Panc1 (cell line): ENCODE measurements around the gene CSMD2. TPM values are rescaled to one million over a fixed set of nuclear protein-coding genes. Genes with fewer than 3 reads are reported as not detected.

Source experiments
- ATAC-seq: fragments of 200-7000 bp; cut with Tn5 transposase; 2 replicates; pipeline ENCODE4 v1.9.1; 2020; ENCODE audit warnings: mild to moderate bottlenecking, moderate library complexity
- BruUV-seq: library from RNA; stranded (reverse); fragments of 400-500 nt; replicated peaks from 2 replicates; lab custom pipeline; 2021; lab: Mats Ljungman, UMichigan
- CTCF ChIA-PET: fragments of 300-600 bp; sonication (Branson Sonifier 250); formaldehyde crosslinking; loops from one replicate; lab custom pipeline; 2022; ENCODE audit warnings: antibody characterized with exemption; lab: Charles Lee
- POLR2A ChIA-PET: fragments of 300-600 bp; sonication (Branson Sonifier 250); formaldehyde crosslinking; loops from one replicate; lab custom pipeline; 2022; ENCODE audit warnings: antibody characterized with exemption; lab: Charles Lee
- DNase-seq: peaks from one replicate; pipeline ENCODE4 v3.0.0-alpha.2; 2010; ENCODE audit warnings: low read depth, low spot score
- H3K27ac ChIP-seq: 2 replicates; pipeline ENCODE4 v1.5.1; 2011; ENCODE audit warnings: mild to moderate bottlenecking, low read length, inconsistent platforms
- H3K27me3 ChIP-seq: fragments of 200-500 bp; sonication (Bioruptor generic); 2 replicates; pipeline ENCODE4 v1.6.0; 2014; ENCODE audit warnings: low read length, inconsistent platforms; ENCODE audit not compliant: control insufficient read depth, insufficient read depth
- H3K36me3 ChIP-seq: fragments of 200-500 bp; sonication (Bioruptor generic); 2 replicates; pipeline ENCODE4 v1.5.1; 2014; ENCODE audit warnings: inconsistent platforms, mild to moderate bottlenecking, low read length, moderate library complexity; ENCODE audit not compliant: control insufficient read depth, insufficient read depth
- H3K4me1 ChIP-seq: 2 replicates; pipeline ENCODE4 v1.5.1; 2011; ENCODE audit warnings: inconsistent platforms, mild to moderate bottlenecking, low read length, moderate library complexity; ENCODE audit not compliant: control insufficient read depth, insufficient read depth
- H3K4me3 ChIP-seq, 2 experiments: 2 replicates each; pipeline ENCODE4 v1.5.1; 2011 to 2012; ENCODE audit warnings: low read depth in 2 of 2, low read length in 2 of 2, mild to moderate bottlenecking in 2 of 2, inconsistent platforms in 1 of 2, moderate library complexity in 1 of 2
- H3K9me3 ChIP-seq: fragments of 200-500 bp; sonication (Bioruptor generic); 2 replicates; pipeline ENCODE4 v1.5.1; 2014; ENCODE audit warnings: low read depth, mild to moderate bottlenecking, inconsistent platforms, low read length, moderate library complexity; ENCODE audit not compliant: control insufficient read depth, insufficient read depth
- POLR2AphosphoS5 ChIP-seq: IDR thresholded peaks from 2 replicates; pipeline ENCODE4 v1.6.1; 2012; ENCODE audit warnings: mild to moderate bottlenecking, low read depth, low read length, moderate library complexity
- REST ChIP-seq, 2 experiments: IDR thresholded peaks; 2 replicates each; pipeline ENCODE4 v1.6.1; 2011 to 2012; ENCODE audit warnings: low read depth in 2 of 2, control low read depth in 1 of 2, low read length in 1 of 2, mild to moderate bottlenecking in 1 of 2, moderate library complexity in 1 of 2; ENCODE audit not compliant: insufficient read depth in 1 of 2
- SIN3A ChIP-seq: IDR thresholded peaks from 2 replicates; pipeline ENCODE4 v1.6.1; 2012; ENCODE audit warnings: low read depth, mild to moderate bottlenecking, low read length, moderate library complexity, borderline replicate concordance; ENCODE audit not compliant: insufficient read depth
- TCF7L2 ChIP-seq: IDR thresholded peaks from 2 replicates; pipeline ENCODE4 v1.6.1; 2011; ENCODE audit warnings: mild to moderate bottlenecking, low read depth, low read length, inconsistent platforms
- in situ Hi-C: cut with HindIII; loops from 2 replicates; pipeline ENCODE4 v1.10.0; 2016; ENCODE audit warnings: low sequenced_read_pairs, low pct_unique_long_range_greater_than_20kb
- intact Hi-C: fragments of 100-400 bp; cut with micrococcal nuclease; formaldehyde crosslinking; loops from one replicate; pipeline ENCODE4 v1.10.0; 2022; ENCODE audit not compliant: unreplicated experiment
- total RNA-seq: library from RNA; stranded (reverse); gene quantifications from one replicate; pipeline ENCODE4 v1.2.1, GENCODE V29; 2021; ENCODE audit not compliant: unreplicated experiment
- TF ChIP-seq, protein P1 (sequence below): fragments of 450-650 bp; IDR thresholded peaks from 2 replicates; pipeline ENCODE4 v1.5.1; 2017; ENCODE audit warnings: mild to moderate bottlenecking

The CSMD2 gene
- total RNA-seq, 1 experiment from 2014 or later = not detected

DNA sequence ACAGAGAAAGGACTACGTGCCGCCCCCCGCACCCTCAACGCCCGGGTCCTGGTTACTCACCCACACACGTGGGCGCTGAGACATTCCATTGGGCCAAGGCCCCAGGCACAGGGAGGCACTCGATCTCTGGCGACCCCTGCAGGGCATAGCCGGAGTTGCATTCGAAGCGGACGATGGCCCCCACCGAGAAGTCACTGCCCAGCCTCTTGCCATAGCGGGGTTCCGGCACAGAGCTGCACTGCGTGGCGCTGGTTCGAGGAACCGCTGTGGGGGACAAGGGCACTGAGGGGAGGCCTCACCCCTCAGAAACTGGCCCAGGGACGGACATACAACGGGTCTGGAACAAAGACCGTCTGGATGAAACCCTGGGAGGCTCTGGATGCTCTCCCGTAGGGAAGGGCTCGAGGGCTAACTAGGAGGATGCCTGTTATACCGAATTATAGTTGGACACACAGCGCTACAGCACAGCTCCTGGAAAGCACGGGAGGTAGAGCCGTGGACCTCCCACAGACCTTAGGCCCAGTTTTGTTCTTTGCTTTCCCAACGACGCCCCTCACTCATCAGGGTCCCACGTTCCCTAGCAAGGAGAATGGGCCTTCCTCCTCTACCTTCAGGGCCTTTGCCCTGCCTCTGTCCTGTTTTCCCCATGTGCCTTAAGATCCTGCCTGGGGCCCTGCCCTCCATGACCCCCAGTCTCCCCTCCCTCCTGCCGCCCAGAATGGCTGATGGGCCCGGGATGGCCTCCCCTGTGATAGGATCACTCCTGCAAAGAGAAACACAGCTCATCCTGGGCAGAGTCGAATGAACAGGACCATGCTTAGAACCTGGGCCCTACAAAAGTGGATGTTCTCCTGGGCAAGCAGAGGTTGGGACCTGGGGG, 539.8 kb downstream of the CSMD2 start:
- intact Hi-C loops = no loop called here
- H3K4me3 ChIP-seq = no peak overlapping the region
- no peak overlapping the region for H3K27ac ChIP-seq
- H3K36me3 ChIP-seq = no peaks in the 10 kb centered on the region
- in situ Hi-C loops = no loop called here
- H3K27me3 ChIP-seq = peaks cover 14% of the 10 kb centered on the region
- DNase-seq (no peak), ATAC-seq (no peak)
- BruUV-seq = no TSS peak
- H3K9me3 ChIP-seq = no peaks in the 10 kb centered on the region
- ChIA-PET CTCF (no interaction called here), POLR2A (no interaction called here)
- TF ChIP-seq SIN3A (no peak), POLR2AphosphoS5 (no peak), REST (IDR thresholded peaks at IDR 0.05; ENCODE audit: insufficient read depth in 1 of 2, low read depth in 2 of 2, low read length in 1 of 2) (no peak)
- TF ChIP-seq, protein P1, sequence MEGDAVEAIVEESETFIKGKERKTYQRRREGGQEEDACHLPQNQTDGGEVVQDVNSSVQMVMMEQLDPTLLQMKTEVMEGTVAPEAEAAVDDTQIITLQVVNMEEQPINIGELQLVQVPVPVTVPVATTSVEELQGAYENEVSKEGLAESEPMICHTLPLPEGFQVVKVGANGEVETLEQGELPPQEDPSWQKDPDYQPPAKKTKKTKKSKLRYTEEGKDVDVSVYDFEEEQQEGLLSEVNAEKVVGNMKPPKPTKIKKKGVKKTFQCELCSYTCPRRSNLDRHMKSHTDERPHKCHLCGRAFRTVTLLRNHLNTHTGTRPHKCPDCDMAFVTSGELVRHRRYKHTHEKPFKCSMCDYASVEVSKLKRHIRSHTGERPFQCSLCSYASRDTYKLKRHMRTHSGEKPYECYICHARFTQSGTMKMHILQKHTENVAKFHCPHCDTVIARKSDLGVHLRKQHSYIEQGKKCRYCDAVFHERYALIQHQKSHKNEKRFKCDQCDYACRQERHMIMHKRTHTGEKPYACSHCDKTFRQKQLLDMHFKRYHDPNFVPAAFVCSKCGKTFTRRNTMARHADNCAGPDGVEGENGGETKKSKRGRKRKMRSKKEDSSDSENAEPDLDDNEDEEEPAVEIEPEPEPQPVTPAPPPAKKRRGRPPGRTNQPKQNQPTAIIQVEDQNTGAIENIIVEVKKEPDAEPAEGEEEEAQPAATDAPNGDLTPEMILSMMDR = peak; percentile 75
- no peaks in the 10 kb centered on the region for H3K4me1 ChIP-seq

DNA sequence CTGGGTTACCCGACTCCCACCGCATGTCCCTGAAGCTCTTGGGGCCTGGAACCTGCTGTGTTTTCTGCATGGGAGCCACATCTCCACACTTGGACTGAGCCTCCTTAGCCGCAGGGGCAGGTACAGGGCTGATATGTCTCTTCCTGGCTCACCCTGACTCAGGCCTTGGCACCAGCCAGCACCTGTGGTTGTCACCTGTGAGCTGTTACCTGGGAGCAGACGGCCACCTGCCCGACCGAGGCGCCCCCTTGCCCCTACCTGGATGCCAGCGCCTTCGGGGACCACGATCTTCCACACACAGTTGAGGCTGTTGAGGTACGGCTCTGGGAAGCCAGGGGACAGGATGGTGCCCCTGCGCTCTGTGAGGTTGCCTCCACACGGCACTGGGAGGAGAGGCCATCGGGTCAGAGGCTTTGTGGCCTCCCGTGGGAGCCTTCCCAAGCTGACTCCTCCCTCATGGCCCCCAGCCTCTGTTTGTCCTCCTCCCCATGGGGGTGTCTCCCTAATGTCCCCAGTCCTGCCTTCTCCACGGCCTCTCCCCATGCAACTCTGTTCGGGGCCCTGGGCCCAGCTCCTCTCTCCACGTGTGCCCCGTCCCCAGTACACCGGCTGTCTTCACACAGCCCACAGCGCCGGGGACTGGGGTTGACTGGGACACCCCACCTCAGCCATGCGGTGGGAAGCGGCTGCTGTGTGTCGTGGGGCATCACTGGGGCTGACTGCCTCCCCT, 540.6 kb downstream of the CSMD2 start:
- no peaks in the 10 kb centered on the region for H3K36me3 ChIP-seq
- peaks cover 18% of the 10 kb centered on the region for H3K27me3 ChIP-seq
- TF ChIP-seq POLR2AphosphoS5 (no peak), SIN3A (no peak), TCF7L2 (no peak)
- TF ChIP-seq, protein P1 = no peak
- no peak for ATAC-seq
- DNase-seq = no peak
- H3K4me1 ChIP-seq = no peaks in the 10 kb centered on the region
- no TSS peak for BruUV-seq
- intact Hi-C loops (no loop called here), in situ Hi-C loops (no loop called here)
- CTCF ChIA-PET = interaction anchor here (0.5 to 1.2 kb wide), 2 partner anchors 9 to 12 kb away, joined by 3 to 4 read pairs; no protein-coding TSS in a partner anchor
- H3K4me3 ChIP-seq = no peak overlapping the region
- H3K27ac ChIP-seq = no peak overlapping the region
- POLR2A ChIA-PET = no interaction called here
- no peaks in the 10 kb centered on the region for H3K9me3 ChIP-seq
